SK-N-SH treated with all-trans-retinoic acid at 6 μM for 48 hours (cell line): ENCODE results near the gene ALOX15B.

ENCODE experiments used
- ARNTL ChIP-seq: fragments of 450-650 bp; formaldehyde crosslinking; IDR thresholded peaks from 2 replicates; pipeline ENCODE4 v1.5.0; 2020; ENCODE audit warnings: low read depth, mild to moderate bottlenecking, moderate library complexity, borderline replicate concordance
- BACH2 ChIP-seq: fragments of 250-450 bp; sonication (Bioruptor Pico); IDR thresholded peaks from 2 replicates; pipeline ENCODE4 v1.9.0; 2021; ENCODE audit warnings: mild to moderate bottlenecking, borderline replicate concordance
- CSDC2 ChIP-seq: fragments of 250-450 bp; sonication (Bioruptor Pico); IDR thresholded peaks from 2 replicates; pipeline ENCODE4 v1.5.0; 2020; ENCODE audit warnings: mild to moderate bottlenecking, moderate library complexity
- ESRRG ChIP-seq: fragments of 250-450 bp; sonication (Bioruptor Pico); IDR thresholded peaks from 2 replicates; pipeline ENCODE4 v1.6.1; 2021; ENCODE audit warnings: mild to moderate bottlenecking
- RARB ChIP-seq: fragments of 250-450 bp; sonication (Bioruptor Pico); IDR thresholded peaks from 2 replicates; pipeline ENCODE4 v1.8.0; 2021; ENCODE audit warnings: mild to moderate bottlenecking, moderate library complexity
- SNAI2 ChIP-seq: fragments of 250-450 bp; sonication (Bioruptor Pico); IDR thresholded peaks from 2 replicates; pipeline ENCODE4 v1.5.0; 2020; ENCODE audit warnings: mild to moderate bottlenecking, moderate library complexity

DNA sequence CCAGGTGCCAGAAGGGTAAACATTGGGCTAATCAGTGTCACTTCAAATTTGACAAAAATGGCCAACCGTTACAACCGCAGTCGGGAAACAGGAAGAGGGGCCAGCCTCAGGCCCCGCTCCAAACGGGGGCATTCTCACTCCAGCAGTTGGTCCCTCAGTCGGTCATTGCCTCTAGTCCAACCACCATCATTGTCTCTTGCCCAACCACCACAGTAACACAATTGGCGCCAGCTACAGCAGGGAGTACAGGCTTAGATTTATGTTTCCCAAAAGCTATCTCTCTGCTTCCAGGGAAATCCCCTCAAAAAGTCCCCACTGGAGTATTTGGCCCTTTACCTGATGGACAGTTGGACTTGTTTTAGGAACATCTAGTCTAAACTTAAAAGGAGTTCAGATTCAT, 20.3 kb downstream of the ALOX15B start:
- TF ChIP-seq ESRRG (CRISPR knock-in tag): no peak
- TF ChIP-seq RARB (CRISPR knock-in tag): no peak
- TF ChIP-seq SNAI2 (CRISPR knock-in tag): no peak
- TF ChIP-seq CSDC2 (CRISPR knock-in tag): no peak
- TF ChIP-seq ARNTL (CRISPR knock-in tag): no peak
- no peak for TF ChIP-seq BACH2 (CRISPR knock-in tag)
